Activated CD4-positive, alpha-beta T cell treated with anti-CD3 and anti-CD28 coated beads, Interleukin-10, Interleukin-2, amounts not matched to agents 100 ng/mL and 50 ng/mL, durations not matched to agents 16 hours and 8 hours (primary cell): ENCODE measurements around the gene BOLA3.
A peak's percentile ranks its signal among the peaks of the same experiment; 100 is the strongest.
"Not testable (repeated sequence)": the region's sequence is repeated elsewhere in the genome, so short reads cannot be mapped to it uniquely, and the experiment has no call there.

ENCODE experiments used
- DNase-seq: peaks from one replicate; pipeline ENCODE4 v3.0.0-alpha.2; 2020

The BOLA3 gene

DNA sequence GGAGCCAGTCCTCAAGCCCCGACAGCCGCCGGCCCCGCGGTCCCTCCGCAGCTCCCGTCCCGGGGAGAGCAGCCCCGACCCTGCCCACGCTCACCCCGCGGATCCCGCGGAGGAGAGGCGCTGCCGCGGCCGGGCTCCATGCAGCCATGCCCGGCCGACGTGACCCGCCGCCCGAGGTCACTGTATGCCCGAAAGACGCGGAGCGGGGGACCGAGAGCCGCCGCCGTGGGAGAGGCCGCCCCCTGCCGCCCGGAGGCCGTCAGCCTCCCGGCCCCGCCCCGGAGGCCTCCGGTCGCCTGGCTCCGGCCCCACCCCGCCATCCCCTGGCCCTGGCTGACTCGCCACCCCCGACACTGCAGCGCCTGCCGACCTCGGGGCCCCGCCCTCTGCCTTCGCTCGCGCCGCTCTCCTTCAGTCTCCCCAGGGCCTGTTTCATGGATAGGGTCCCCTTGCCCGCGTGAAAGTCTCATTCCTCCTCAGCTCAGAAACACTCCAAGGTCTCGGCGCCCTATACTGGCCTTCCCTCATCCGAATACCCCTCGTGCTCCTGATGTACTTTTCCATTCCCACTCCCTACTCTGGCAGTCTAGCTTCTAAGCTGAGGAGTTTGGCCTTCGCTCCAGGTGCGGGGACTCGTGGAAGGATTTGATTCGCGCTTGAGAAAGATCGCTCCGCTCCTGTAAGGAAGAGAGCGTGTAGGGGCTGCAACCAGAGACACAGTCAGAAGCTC, at the start of gene BOLA3:
Gene BOLA3, minus strand, starts transcription at position 186 of the 730 bp plus-strand sequence. Its CDS starts 38 bp downstream, at position 148.
- DNase-seq = peak; percentile 94

GRCh38 chr2:74197049-74197448, 49.3 kb upstream of the BOLA3 start:
- DNase-seq = no peak

- DNase-seq = no peak
Measured at GRCh38 chr2:74194799-74195198, 47.1 kb upstream of the BOLA3 start.

DNA sequence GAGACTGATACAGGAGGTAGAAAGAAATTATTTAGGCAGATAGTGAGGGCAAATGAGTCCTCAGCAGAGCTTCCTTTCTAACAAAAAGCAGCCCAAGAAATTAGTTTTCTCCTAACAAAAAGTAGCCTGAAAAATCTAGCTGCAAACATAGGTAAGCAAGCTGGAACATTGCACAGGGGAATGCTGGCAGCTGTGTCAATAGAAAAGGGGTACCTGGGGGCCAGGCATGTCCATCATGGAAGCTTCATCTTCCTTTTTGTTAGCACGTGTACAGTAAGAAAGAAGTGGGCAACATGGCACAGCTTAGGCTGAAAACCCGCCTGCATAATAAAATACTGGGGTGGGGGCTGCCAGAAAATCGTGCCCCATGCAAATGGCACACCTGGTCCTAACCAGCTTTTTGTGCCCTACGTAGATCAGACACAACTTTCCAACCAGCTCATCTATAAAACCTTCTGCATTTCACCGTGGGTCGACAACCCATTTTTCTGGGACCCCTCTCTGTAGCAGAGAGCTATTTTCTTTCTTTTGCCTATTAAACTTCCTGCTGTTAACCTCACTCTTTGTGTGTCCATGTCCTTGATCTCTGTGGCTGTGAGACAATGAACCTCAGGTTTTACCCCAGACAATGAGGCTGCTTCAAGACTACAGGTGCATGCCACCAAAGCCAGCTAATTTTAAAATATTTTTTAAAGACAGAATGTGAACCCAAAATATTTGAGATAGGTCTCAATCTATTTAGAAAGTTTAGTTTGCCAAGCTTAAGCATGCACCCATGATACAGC, 44.1 kb upstream of the BOLA3 start:
- DNase-seq = no peak

- DNase-seq = no peak
Measured at GRCh38 chr2:74188696-74189095, 41.0 kb upstream of the BOLA3 start.

GRCh38 chr2:74188018-74188601, 40.4 kb upstream of the BOLA3 start:
- DNase-seq = no peak

DNA sequence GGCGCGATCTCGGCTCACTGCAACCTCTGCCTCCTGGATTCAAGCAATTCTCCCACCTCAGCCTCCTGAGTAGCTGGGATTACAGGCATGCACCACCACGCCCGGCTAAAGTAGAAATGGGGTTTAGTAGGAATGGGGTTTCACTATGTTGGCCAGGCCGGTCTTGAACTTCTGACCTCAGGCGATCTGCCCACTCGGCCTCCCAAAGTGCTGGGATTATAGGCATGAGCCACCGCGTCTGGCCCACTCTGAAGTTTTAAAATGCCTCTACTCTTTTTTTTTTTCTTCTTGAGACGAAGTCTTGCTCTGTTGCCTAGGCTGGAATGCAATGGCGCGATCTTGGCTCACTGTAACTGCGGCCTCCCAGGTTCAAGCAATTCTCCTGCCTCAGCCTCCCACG, 39.0 kb upstream of the BOLA3 start:
- DNase-seq = not testable (repeated sequence)

GRCh38 chr2:74186038-74186437, 38.3 kb upstream of the BOLA3 start:
- DNase-seq = peak; percentile 84

DNA sequence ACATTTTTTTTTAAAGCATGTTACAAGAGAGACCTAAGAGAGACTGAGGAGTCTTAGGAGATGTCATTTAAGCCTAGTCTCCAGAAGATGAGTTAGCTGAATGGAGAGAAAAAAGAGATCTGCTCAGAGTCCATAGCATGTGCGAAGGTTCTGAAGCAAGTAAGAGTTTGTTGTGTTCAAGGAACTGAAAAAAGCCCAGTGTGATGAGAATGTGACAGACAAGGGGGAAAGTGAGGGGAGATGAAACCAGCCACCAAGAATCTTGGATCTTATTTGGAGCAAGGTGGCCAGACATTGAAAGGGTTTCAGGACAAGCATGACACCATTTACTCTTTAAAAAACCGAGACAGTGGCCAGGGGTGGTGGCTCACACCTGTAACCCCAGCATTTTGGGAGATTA, 36.2 kb upstream of the BOLA3 start:
- no peak for DNase-seq

DNA sequence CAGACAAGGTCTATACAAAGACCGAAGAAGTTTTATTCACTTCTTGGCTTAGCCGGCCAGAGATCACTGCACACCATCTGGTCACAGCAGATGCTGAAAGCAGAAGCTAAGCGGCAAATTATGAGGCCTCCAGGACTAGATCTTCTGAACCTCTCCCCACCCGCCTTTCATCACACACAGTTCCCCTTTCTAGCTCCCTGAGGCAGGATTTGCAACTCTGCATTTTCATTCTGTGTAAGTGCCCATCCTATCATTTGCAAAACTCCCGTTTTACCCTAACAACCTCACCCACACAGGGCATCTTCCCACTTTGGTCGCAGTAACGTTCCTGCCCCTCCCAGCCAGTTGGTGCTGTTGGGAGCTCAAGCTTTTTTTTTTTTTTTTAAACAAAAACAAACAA, 34.0 kb upstream of the BOLA3 start:
- peak; percentile 61 for DNase-seq

DNA sequence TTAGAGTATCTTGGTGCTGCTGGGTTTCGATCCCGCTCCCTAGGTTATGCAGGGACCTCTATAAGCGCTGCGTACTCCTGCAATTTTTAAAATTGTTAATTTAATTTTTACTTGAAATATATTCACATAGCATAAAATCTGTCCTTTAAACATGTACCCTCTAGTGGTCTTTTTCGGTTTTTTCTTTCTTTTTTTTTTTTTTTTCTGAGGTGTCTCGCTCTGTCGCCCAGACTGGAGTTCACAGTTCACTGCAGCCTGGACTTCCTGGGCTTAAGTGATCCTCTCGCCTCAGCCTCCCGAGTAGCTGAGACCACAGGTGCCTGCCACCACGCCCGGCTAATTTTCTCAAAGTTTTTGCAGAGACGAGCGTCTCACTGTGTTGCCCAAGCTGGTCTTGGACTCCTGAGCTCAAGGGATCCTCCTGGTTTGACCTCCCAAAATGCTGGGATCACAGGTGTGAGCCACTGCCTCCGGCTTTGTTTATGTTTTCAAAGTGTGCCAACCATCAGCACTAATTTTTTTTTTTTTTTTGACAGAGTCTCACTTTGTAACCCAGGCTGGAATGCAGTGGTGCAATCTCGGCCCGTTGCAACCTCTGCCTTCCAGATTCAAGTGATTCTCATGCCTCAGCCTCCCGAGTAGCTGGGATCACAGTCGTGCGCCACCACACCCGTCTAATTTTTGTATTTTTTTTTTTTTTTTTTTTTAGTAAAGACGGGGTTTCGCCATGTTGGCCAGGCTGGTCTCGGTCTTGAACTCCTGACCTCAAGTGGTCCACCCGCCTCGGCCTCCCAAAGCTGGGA, 31.6 kb upstream of the BOLA3 start:
- DNase-seq = no peak

DNA sequence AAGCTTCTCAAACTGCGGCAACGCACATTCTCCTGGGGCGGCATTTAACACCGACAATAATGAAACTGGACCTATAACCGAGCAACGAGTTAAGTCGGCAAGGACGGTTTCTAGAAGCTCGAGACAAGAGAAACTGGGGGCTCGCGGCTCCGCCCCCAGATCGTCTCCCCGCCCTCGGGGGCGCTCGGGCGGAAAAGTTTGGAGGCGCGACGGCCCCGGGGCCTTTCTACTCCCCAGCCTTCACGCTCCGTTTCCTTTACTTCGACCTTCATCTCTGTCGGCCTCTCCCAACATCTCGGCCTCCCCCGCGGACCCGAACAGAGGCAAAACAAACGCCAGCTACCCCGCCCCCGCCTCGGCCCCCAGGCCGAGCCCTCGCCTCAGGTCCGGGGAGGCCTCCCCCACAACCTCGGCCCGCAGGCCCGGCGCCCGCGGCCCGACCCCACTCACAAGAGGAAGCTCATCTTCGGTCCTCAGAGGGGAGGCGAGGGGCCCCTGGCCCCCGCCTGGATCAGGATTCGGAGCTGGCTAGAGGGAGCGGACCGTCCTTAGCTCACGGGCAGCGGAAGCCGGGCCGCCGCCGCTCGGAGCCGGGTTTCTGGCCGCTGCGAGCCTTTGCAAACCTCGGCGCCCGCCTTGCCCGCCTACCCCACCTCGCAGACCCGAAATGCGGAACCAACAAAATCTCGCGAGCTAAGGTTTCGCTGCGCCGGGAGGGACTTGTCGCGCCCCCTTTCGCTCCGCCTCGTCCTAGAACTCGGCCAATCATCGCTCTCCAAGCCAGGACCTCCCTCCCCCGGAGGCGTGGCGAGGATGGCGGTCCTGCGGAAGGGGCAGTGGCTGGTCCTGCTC, 30.7 kb upstream of the BOLA3 start, which contains the start of gene MOB1A:
Gene MOB1A, minus strand, starts transcription at position 669 of the 852 bp plus-strand sequence. Its CDS starts 205 bp downstream, at position 464.
- peak; percentile 99 for DNase-seq

GRCh38 chr2:74177696-74178095, 30.0 kb upstream of the BOLA3 start:
- no peak for DNase-seq

DNA sequence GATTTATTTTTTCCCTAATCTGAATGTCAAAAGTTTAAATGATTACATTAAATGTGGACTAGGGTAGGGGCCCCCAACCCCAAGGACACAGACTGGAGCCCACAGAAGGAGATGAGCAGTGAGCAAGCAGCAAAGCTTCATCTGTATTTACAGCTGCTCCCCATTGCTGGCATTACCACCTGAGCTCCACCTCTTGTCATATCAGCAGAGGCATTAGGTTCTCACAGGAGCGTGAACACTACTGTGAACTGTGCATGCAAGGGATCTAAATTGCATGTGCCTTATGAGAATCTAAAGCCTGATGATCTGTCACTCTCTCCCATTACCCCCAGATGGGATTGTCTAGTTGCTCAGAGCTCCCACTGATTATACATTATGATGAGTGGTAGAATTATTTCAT, 27.2 kb upstream of the BOLA3 start:
- DNase-seq = no peak

DNA sequence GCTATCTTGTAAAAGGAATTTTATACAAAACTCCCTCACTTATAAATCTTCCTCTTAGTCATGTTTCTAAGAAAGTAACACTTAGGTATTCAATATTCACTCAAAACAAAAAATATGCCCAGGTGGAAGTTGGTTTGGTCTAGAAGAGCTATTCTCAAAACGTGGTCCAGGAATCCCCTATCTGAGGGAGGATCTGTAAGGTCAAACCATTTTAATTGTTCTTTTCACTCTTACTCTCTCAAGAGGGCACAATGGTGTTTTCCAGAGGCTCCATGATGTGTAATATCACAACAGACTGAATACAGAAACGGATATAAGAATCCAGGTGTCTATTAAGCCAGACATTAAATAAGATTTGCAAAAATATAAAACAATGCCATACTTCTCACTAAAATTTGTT, 21.0 kb upstream of the BOLA3 start:
- peak; percentile 23 for DNase-seq

DNA sequence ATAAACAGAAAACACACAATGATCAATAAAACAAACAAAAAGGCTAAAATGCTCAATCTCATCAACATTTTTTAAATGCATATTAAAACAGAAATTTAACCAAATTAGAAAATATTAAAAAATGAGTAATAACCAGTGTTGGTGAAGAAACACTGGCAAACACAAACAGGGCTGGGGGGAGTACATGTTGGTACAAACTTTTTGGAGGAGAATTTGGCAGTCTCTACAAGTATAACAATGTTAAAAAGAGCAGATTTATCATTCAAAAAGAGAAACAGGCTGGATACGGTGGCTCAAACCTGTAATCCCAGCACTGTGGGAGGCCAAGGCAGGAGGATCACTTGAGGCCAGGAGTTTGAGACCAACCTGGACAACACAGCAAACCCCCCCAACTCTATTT, 17.0 kb upstream of the BOLA3 start:
- DNase-seq = no peak

DNA sequence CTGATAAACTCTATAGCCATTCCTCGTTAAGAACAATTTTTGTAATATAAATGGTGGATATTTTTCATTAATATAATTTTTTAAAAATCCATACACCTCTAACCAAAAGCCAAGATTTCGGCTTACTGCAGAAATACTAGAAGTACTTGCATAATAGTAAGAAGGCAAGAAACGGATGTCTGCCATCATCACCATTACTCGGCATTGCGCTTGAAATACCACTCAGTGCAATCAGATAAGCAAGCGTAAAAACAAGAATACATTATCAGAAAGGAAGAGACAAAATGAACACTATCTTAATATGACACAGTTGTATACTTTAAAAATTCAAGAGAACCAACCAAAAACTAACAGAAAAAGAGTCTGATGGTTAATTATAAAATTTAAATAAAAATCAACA, 15.2 kb upstream of the BOLA3 start:
- no peak for DNase-seq

GRCh38 chr2:74155830-74156229, 8.1 kb upstream of the BOLA3 start:
- DNase-seq = no peak

DNA sequence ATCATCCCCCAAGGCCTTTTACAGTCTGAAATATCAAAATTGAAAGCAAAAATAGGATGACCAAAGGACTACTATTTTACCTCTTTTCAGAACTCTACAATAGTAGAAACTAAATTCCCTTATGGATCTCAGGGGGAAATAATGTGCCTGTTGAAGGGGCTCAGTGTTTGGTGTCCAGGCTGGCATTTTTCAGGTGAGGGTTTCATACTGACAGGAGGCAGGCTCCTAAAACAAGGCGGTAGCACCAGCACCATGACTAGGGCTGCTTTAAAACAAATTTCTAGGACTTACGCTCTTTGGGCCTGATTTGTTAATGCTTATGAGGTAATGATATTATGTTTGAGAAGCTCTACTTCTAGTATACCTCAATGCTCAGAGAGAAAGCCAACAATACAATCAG, 5.2 kb upstream of the BOLA3 start:
- DNase-seq = no peak

GRCh38 chr2:74149570-74150319, 2.0 kb upstream of the BOLA3 start:
- no peak for DNase-seq

DNA sequence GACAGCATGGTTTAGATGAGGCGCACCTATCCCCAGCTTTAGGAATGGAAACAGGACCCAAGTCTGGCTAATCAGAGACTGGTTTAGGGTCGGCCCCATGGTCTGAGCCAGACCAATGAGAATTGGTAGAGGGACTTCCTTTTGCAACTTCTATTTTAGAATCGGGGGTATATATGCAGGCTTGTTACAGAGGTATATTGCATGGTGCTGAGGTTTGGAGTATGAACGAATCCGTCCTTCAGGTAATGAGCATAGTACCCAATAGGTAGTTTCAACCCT, 1.5 kb upstream of the BOLA3 start:
- DNase-seq = no peak
